ENCODE measurements around the gene PDZRN3.
A peak's percentile ranks its signal among the peaks of the same experiment; 100 is the strongest.

The PDZRN3 gene

GRCh38 chr3:73655197-73655596 lies 30.5 kb upstream of the PDZRN3 start:
- H3K4me3 ChIP-seq (ENCODE audit: low read depth, low read length): no peak overlapping the region
- ChIA-PET CTCF (interaction anchor here (1.1 kb wide), 1 partner anchor 152 kb away, joined by 4 read pairs; no protein-coding TSS in a partner anchor), POLR2A (no interaction called here)
- DNase-seq (ENCODE audit: low read depth, low spot score): no peak
- TF ChIP-seq, protein P1, sequence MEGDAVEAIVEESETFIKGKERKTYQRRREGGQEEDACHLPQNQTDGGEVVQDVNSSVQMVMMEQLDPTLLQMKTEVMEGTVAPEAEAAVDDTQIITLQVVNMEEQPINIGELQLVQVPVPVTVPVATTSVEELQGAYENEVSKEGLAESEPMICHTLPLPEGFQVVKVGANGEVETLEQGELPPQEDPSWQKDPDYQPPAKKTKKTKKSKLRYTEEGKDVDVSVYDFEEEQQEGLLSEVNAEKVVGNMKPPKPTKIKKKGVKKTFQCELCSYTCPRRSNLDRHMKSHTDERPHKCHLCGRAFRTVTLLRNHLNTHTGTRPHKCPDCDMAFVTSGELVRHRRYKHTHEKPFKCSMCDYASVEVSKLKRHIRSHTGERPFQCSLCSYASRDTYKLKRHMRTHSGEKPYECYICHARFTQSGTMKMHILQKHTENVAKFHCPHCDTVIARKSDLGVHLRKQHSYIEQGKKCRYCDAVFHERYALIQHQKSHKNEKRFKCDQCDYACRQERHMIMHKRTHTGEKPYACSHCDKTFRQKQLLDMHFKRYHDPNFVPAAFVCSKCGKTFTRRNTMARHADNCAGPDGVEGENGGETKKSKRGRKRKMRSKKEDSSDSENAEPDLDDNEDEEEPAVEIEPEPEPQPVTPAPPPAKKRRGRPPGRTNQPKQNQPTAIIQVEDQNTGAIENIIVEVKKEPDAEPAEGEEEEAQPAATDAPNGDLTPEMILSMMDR (IDR thresholded peaks at IDR 0.05; ENCODE audit: insufficient read depth, low read length, missing control alignments): no peak

GRCh38 chr3:73653877-73654276 lies 29.1 kb upstream of the PDZRN3 start:
- peak; percentile 46 for DNase-seq (ENCODE audit: low read depth, low spot score)
- TF ChIP-seq, protein P1 (IDR thresholded peaks at IDR 0.05; ENCODE audit: insufficient read depth, low read length, missing control alignments): no peak
- no peak overlapping the region for H3K4me3 ChIP-seq (ENCODE audit: low read depth, low read length)
- ChIA-PET POLR2A (no interaction called here), CTCF (interaction anchor here (1.9 kb wide), 1 partner anchor 146 kb away, joined by 5 read pairs; no protein-coding TSS in a partner anchor)

- TF ChIP-seq, protein P1 (IDR thresholded peaks at IDR 0.05; ENCODE audit: insufficient read depth, low read length, missing control alignments): no peak
- ChIA-PET POLR2A (no interaction called here), CTCF (interaction anchor here (1.9 kb wide), 1 partner anchor 145 kb away, joined by 5 read pairs; no protein-coding TSS in a partner anchor)
- DNase-seq (ENCODE audit: low read depth, low spot score): no peak
- no peak overlapping the region for H3K4me3 ChIP-seq (ENCODE audit: low read depth, low read length)
Measured at GRCh38 chr3:73653351-73653750, 28.6 kb upstream of the PDZRN3 start.

- POLR2A ChIA-PET: no interaction called here
- TF ChIP-seq, protein P1 (IDR thresholded peaks at IDR 0.05; ENCODE audit: insufficient read depth, low read length, missing control alignments): no peak
- CTCF ChIA-PET: interaction anchor here (1.9 kb wide), 1 partner anchor 145 kb away, joined by 5 read pairs; no protein-coding TSS in a partner anchor
- H3K4me3 ChIP-seq (ENCODE audit: low read depth, low read length): no peak overlapping the region
- no peak for DNase-seq (ENCODE audit: low read depth, low spot score)
Measured at GRCh38 chr3:73652896-73653295, 28.2 kb upstream of the PDZRN3 start.

- no peak overlapping the region for H3K4me3 ChIP-seq (ENCODE audit: low read depth, low read length)
- CTCF ChIA-PET: interaction anchor here (2.0 kb wide), 1 partner anchor 130 kb away, joined by 7 read pairs; no protein-coding TSS in a partner anchor
- DNase-seq (ENCODE audit: low read depth, low spot score): no peak
- TF ChIP-seq, protein P1 (IDR thresholded peaks at IDR 0.05; ENCODE audit: insufficient read depth, low read length, missing control alignments): no peak
- POLR2A ChIA-PET: interaction anchor here (0.7 kb wide), 1 partner anchor 13 kb away, joined by 3 read pairs; no protein-coding TSS in a partner anchor
Measured at GRCh38 chr3:73637042-73637441, 12.3 kb upstream of the PDZRN3 start.

DNA sequence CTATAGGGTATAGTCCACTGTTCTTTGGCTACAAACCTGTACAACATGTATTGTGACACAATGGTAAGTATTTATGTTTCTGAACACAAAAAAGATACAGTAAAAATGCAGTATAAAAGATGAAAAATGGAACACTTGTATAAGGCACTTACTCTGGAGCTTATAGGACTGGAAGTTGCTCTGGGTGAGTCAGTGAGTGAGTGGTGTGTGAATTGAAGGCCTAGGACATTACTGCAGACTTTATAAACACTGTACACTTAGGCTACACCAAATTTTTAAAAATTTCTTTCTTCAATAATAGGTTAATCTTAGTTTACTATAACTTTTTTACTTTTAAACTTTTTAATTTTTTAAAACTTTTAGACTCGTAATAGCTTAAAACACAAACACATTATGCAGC lies 10.5 kb upstream of the PDZRN3 start:
- TF ChIP-seq, protein P1 (IDR thresholded peaks at IDR 0.05; ENCODE audit: insufficient read depth, low read length, missing control alignments): no peak
- no peak overlapping the region for H3K4me3 ChIP-seq (ENCODE audit: low read depth, low read length)
- CTCF ChIA-PET: interaction anchor here (2.0 kb wide), 1 partner anchor 128 kb away, joined by 7 read pairs; no protein-coding TSS in a partner anchor
- no peak for DNase-seq (ENCODE audit: low read depth, low spot score)
- POLR2A ChIA-PET: interaction anchor here (3.0 kb wide), 1 partner anchor 11 kb away, joined by 16 read pairs; the partner anchor contains the start of gene PDZRN3

All from AG04449 (cell line).